Stomach (tissue), 4 donors: ENCODE data around the gene PDK3.

ENCODE experiments used
- EP300 ChIP-seq: sonication (generic); formaldehyde crosslinking; IDR thresholded peaks from one replicate; pipeline ENCODE4 v1.6.1; 2017; ENCODE audit warnings: antibody characterized with exemption
- POLR2A ChIP-seq, 4 donors: fragments of 450-650 bp; IDR thresholded peaks; one replicate each; pipeline ENCODE4 v1.6.1; 2016; ENCODE audit warnings: antibody characterized with exemption in 4 of 4, control low read depth in 2 of 4, mild to moderate bottlenecking in 1 of 4, moderate library complexity in 1 of 4
- TF ChIP-seq, protein P1 (sequence below), 7 experiments: fragments of 450-650 bp in 4 of 7; fragments of 200-600 bp in 3 of 7; sonication (generic) in 3 of 7; IDR thresholded peaks; one replicate each; pipeline ENCODE4 v1.5.1; 2016 to 2019; ENCODE audit warnings: antibody characterized with exemption in 7 of 7, control low read depth in 2 of 7, mild to moderate bottlenecking in 1 of 7

DNA sequence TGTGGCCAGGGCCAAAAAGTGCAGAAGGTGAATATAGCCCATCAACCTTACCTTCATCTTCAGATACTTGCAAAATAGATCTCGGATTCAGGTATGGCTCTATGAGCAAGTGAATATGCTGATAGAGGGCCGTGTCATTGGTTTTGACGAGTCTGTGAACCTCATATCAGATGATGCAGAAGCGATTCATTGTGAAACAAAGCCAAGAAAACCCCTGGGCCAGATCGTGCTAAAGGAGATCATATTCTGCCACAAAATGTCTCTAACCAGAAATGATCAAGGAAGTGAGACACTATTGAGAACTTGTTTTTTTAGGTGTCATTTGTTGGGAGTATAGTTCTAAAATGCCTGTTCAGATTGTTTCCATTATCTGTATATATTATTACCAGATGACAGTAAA, 48.3 kb downstream of the PDK3 start:
- TF ChIP-seq POLR2A (IDR thresholded peaks at IDR 0.05) (no peak), EP300 (no peak)
- TF ChIP-seq, protein P1, sequence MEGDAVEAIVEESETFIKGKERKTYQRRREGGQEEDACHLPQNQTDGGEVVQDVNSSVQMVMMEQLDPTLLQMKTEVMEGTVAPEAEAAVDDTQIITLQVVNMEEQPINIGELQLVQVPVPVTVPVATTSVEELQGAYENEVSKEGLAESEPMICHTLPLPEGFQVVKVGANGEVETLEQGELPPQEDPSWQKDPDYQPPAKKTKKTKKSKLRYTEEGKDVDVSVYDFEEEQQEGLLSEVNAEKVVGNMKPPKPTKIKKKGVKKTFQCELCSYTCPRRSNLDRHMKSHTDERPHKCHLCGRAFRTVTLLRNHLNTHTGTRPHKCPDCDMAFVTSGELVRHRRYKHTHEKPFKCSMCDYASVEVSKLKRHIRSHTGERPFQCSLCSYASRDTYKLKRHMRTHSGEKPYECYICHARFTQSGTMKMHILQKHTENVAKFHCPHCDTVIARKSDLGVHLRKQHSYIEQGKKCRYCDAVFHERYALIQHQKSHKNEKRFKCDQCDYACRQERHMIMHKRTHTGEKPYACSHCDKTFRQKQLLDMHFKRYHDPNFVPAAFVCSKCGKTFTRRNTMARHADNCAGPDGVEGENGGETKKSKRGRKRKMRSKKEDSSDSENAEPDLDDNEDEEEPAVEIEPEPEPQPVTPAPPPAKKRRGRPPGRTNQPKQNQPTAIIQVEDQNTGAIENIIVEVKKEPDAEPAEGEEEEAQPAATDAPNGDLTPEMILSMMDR (IDR thresholded peaks at IDR 0.05), result no peak
